ENCODE results near the gene MRPL27. TPM values are rescaled to one million over a fixed set of nuclear protein-coding genes. Genes with fewer than 3 reads are reported as not detected.
"Not testable (repeated sequence)": the region's sequence is repeated elsewhere in the genome, so short reads cannot be mapped to it uniquely, and the experiment has no call there.

The MRPL27 gene
- 77.2 TPM for total RNA-seq (ENCODE audit: unreplicated experiment)
- long read RNA-seq, transcript MRPL27-201 (4 exons, 716 nt): major isoform, 75 of 84 reads
- long read RNA-seq, partial matches to known transcripts: 0 of 84 reads
- long read RNA-seq, other reads (novel, unspliced or antisense): 4 of 84 reads

DNA sequence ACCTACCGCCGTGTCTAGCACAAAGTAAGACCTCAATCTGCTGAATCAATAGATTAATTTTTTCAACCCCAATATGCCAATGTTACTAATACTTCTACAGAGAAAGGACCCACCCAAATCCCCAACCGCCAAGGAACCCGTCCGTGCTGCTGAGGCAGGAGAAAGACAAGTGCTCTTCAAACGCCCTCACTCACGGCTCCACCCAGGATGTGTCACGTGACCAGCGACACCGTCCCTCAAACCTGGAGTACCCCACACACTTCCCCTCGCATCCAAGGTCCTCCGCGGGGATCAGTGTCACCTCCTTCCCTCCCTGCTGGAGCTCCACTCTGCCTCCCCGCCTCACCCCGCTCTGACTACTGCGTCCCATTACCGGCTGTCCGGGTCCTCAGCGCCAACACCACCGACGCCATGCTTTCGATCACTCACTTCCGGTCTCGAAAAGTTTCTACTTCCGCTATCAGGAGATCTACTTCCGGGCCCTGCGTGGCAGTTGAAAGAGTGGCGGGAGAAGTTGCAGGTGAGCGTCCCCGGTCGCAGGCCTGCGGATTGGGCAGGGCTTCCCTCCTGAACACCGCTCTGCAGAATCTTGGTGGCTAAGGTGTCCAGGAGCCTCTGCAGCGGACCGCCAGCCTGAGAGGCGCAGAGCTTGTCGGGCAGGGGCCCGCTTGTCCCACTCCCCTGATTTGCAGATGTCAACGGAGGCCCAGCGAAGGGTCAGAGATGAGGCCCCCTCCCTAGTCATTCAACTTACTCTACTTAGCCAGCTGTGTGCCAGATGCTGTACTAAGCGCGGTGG, at the start of gene MRPL27, which contains the start of gene EME1:
MRPL27 (minus strand) TSS at position 427 of the 799 bp plus-strand sequence; CDS start at position 413, 14 bp downstream.
EME1 (plus strand) TSS at position 472 of the 799 bp plus-strand sequence. CDS start 1,980 bp downstream, outside the sequence.
- Mint-ChIP-seq H3K27me3 (ENCODE audit: unreplicated experiment) (peaks cover 5% of the 10 kb centered on the region), H3K4me1 (ENCODE audit: low read depth, unreplicated experiment) (peaks cover 12% of the 10 kb centered on the region), H3K36me3 (ENCODE audit: unreplicated experiment) (no peaks in the 10 kb centered on the region), H3K4me3 (ENCODE audit: unreplicated experiment) (peak within 1 kb of the TSS; percentile 100), H3K27ac (ENCODE audit: unreplicated experiment) (peak within 1 kb of the TSS; percentile 99), H3K9me3 (ENCODE audit: unreplicated experiment) (peaks cover 8% of the 10 kb centered on the region)
- peak; percentile 76 for DNase-seq
- TF ChIP-seq, protein P1, sequence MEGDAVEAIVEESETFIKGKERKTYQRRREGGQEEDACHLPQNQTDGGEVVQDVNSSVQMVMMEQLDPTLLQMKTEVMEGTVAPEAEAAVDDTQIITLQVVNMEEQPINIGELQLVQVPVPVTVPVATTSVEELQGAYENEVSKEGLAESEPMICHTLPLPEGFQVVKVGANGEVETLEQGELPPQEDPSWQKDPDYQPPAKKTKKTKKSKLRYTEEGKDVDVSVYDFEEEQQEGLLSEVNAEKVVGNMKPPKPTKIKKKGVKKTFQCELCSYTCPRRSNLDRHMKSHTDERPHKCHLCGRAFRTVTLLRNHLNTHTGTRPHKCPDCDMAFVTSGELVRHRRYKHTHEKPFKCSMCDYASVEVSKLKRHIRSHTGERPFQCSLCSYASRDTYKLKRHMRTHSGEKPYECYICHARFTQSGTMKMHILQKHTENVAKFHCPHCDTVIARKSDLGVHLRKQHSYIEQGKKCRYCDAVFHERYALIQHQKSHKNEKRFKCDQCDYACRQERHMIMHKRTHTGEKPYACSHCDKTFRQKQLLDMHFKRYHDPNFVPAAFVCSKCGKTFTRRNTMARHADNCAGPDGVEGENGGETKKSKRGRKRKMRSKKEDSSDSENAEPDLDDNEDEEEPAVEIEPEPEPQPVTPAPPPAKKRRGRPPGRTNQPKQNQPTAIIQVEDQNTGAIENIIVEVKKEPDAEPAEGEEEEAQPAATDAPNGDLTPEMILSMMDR (IDR thresholded peaks at IDR 0.05; ENCODE audit: partially characterized antibody, unreplicated experiment): no peak

DNA sequence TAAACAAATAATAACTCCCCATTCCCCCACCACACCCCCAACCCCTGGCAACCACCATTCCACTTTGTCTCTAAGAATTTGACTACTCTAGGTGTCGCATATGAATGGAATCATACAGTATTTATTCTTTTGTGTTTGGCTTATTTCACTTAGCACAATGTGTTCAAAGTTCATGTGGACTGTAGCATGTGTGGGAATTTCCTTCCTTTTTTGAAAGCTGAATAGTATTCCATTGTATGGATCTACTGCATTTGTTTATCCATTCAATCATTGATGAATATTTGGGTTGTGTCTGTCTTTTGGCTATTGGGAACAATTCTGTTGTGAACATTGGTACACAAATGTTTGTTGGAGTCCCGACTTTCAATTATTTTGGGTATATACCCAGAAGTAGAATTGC, 49.8 kb upstream of the MRPL27 start:
- peaks cover 10% of the 10 kb centered on the region for H3K4me1 Mint-ChIP-seq (ENCODE audit: low read depth, unreplicated experiment)
- no peak for DNase-seq
- H3K27me3 Mint-ChIP-seq (ENCODE audit: unreplicated experiment): peaks cover 4% of the 10 kb centered on the region
- peaks cover 9% of the 10 kb centered on the region for H3K36me3 Mint-ChIP-seq (ENCODE audit: unreplicated experiment)
- H3K27ac Mint-ChIP-seq (ENCODE audit: unreplicated experiment): no peak overlapping the region
- no peak overlapping the region for H3K4me3 Mint-ChIP-seq (ENCODE audit: unreplicated experiment)
- TF ChIP-seq, protein P1 (IDR thresholded peaks at IDR 0.05; ENCODE audit: partially characterized antibody, unreplicated experiment): no peak
- H3K9me3 Mint-ChIP-seq (ENCODE audit: unreplicated experiment): peaks cover 5% of the 10 kb centered on the region

DNA sequence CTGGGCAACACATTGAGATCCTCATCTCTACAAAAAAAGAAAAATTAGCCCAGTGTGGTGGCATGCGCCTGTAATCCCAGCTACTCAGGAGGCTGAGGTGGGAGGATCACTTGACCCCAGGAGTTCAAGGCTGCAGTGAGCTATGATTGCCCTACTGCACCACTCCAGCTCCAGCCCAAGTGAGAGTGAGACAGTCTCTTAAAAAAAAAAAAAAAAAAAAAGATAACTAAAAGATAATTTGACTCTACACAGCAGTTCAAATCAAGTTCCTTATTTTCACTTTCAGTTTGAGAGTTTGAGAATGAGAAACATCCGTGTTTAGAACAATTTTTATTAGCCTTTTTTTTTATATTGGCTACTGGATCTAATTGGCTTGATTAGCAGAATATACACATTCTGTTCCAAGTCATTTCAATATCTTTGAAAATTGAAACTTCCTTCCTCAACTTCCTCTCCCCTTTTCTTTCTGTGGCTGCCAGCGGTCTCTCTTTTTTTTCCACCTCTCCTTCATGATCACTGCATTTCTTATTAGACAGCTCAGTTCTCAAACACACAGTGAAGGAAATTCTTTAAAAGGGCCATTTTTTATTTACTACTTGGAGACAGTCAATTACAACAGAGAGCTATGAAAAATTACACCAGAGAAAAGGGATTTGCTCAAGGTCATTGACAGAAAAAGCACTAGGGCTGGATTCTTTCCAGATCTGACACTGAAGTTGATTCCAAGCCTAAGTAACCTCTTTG, 48.5 kb upstream of the MRPL27 start:
- DNase-seq: no peak
- peaks cover 9% of the 10 kb centered on the region for H3K36me3 Mint-ChIP-seq (ENCODE audit: unreplicated experiment)
- no peak overlapping the region for H3K4me3 Mint-ChIP-seq (ENCODE audit: unreplicated experiment)
- TF ChIP-seq, protein P1 (IDR thresholded peaks at IDR 0.05; ENCODE audit: partially characterized antibody, unreplicated experiment): no peak
- H3K4me1 Mint-ChIP-seq (ENCODE audit: low read depth, unreplicated experiment): peaks cover 3% of the 10 kb centered on the region
- H3K27me3 Mint-ChIP-seq (ENCODE audit: unreplicated experiment): peaks cover 3% of the 10 kb centered on the region
- H3K27ac Mint-ChIP-seq (ENCODE audit: unreplicated experiment): no peak overlapping the region
- H3K9me3 Mint-ChIP-seq (ENCODE audit: unreplicated experiment): peaks cover 5% of the 10 kb centered on the region

GRCh38 chr17:50420419-50421112, 47.6 kb upstream of the MRPL27 start:
- Mint-ChIP-seq H3K9me3 (ENCODE audit: unreplicated experiment) (peaks cover 3% of the 10 kb centered on the region), H3K36me3 (ENCODE audit: unreplicated experiment) (peaks cover 9% of the 10 kb centered on the region), H3K27me3 (ENCODE audit: unreplicated experiment) (peaks cover under 1% of the 10 kb centered on the region), H3K27ac (ENCODE audit: unreplicated experiment) (no peak overlapping the region), H3K4me3 (ENCODE audit: unreplicated experiment) (no peak overlapping the region), H3K4me1 (ENCODE audit: low read depth, unreplicated experiment) (peaks cover 2% of the 10 kb centered on the region)
- no peak for DNase-seq
- TF ChIP-seq, protein P1 (IDR thresholded peaks at IDR 0.05; ENCODE audit: partially characterized antibody, unreplicated experiment): no peak

- not testable (repeated sequence) for H3K27ac Mint-ChIP-seq (ENCODE audit: unreplicated experiment); H3K9me3 Mint-ChIP-seq (ENCODE audit: unreplicated experiment); H3K4me1 Mint-ChIP-seq (ENCODE audit: low read depth, unreplicated experiment); DNase-seq; H3K36me3 Mint-ChIP-seq (ENCODE audit: unreplicated experiment); H3K4me3 Mint-ChIP-seq (ENCODE audit: unreplicated experiment); H3K27me3 Mint-ChIP-seq (ENCODE audit: unreplicated experiment)
Observed at GRCh38 chr17:50419577-50419976, 46.6 kb upstream of the MRPL27 start.
